B cell (primary cell): Measurements from ENCODE around the gene EIF4ENIF1. TPM values are rescaled to one million over a fixed set of nuclear protein-coding genes. Genes with fewer than 3 reads are reported as not detected.

Experiments
- ATAC-seq: fragments of 200-7000 bp; cut with Tn5 transposase; one replicate; pipeline ENCODE4 v1.10.0; 2021; ENCODE audit warnings: low read depth, mild to moderate bottlenecking, moderate number of reproducible peaks, moderate library complexity
- CTCF ChIA-PET: fragments of 350-600 bp; sonication (Branson Sonifier 250); formaldehyde crosslinking; loops from one replicate; lab custom pipeline; 2021; ENCODE audit warnings: antibody characterized with exemption, inconsistent platforms; lab: Charles Lee
- POLR2A ChIA-PET: fragments of 350-600 bp; sonication (Branson Sonifier 250); formaldehyde crosslinking; loops from one replicate; lab custom pipeline; 2021; ENCODE audit warnings: antibody characterized with exemption; lab: Charles Lee
- DNase-seq: peaks from one replicate; pipeline ENCODE4 v3.0.0; 2013
- H2AFZ ChIP-seq: 2 replicates; pipeline ENCODE4 v1.6.1; 2012; ENCODE audit warnings: mild to moderate bottlenecking, low read depth, low read length; ENCODE audit not compliant: insufficient read depth, poor library complexity, severe bottlenecking
- H3K27ac ChIP-seq, 2 donors: 1 replicate in 1 of 2; 2 replicates in 1 of 2; pipeline ENCODE4 v1.5.1; 2012 to 2013; ENCODE audit warnings: low read length in 2 of 2, mild to moderate bottlenecking in 2 of 2, moderate library complexity in 1 of 2
- H3K27me3 ChIP-seq, 4 experiments: fragments of 200-600 bp in 1 of 4; sonication (generic) in 1 of 4; replicated peaks in 1 of 4; 1 replicate in 2 of 4; 2 replicates in 2 of 4; pipeline versions ENCODE4 v1.6.1 to v1.7.0; 2013 to 2016; ENCODE audit warnings: low read length in 3 of 4, mild to moderate bottlenecking in 2 of 4, mixed read lengths in 1 of 4, moderate library complexity in 1 of 4; ENCODE audit not compliant: insufficient read depth in 4 of 4, control insufficient read depth in 3 of 4; ENCODE audit errors: control extremely low read depth in 1 of 4
- H3K36me3 ChIP-seq, 2 experiments: replicated peaks in 1 of 2; 1 replicate in 1 of 2; 2 replicates in 1 of 2; pipeline versions ENCODE4 v1.6.1 to v1.7.1; 2013; ENCODE audit warnings: low read length in 1 of 2; ENCODE audit not compliant: insufficient read depth in 2 of 2, control insufficient read depth in 1 of 2; ENCODE audit errors: control extremely low read depth in 1 of 2, extremely low read depth in 1 of 2
- H3K4me1 ChIP-seq, 2 donors: fragments of 200-600 bp in 1 of 2; sonication (generic) in 1 of 2; 1 replicate in 1 of 2; 2 replicates in 1 of 2; pipeline versions ENCODE4 v1.5.1 to v1.6.1; 2013 to 2017; ENCODE audit warnings: low read length in 2 of 2; ENCODE audit not compliant: control insufficient read depth in 2 of 2, insufficient read depth in 2 of 2
- H3K4me2 ChIP-seq: replicated peaks from 2 replicates; pipeline ENCODE3; 2012; ENCODE audit warnings: mild to moderate bottlenecking, low read depth, low read length; ENCODE audit not compliant: poor library complexity, severe bottlenecking
- H3K4me3 ChIP-seq, 5 experiments: fragments of 200-600 bp in 1 of 5; sonication (generic) in 1 of 5; 1 replicate in 3 of 5; 2 replicates in 2 of 5; pipeline versions ENCODE4 v1.5.1 to v1.7.0; 2011 to 2016; ENCODE audit warnings: low read length in 4 of 5, mild to moderate bottlenecking in 4 of 5, low read depth in 2 of 5, control low read depth in 1 of 5, moderate library complexity in 1 of 5; ENCODE audit not compliant: insufficient read depth in 1 of 5; ENCODE audit errors: control extremely low read depth in 1 of 5, extremely low read depth in 1 of 5
- H3K79me2 ChIP-seq: fragments of 200-600 bp; sonication (generic); one replicate; pipeline ENCODE4 v1.6.0; 2016; ENCODE audit warnings: low read length; ENCODE audit not compliant: control insufficient read depth, insufficient read depth
- H3K9ac ChIP-seq: fragments of 200-600 bp; sonication (generic); 2 replicates; pipeline ENCODE4 v1.6.1; 2017; ENCODE audit warnings: mild to moderate bottlenecking, low read length, moderate library complexity
- H3K9me3 ChIP-seq, 3 donors: one replicate each; pipeline versions ENCODE4 v1.6.1 to v1.7.1; 2013; ENCODE audit warnings: low read length in 2 of 3; ENCODE audit not compliant: control insufficient read depth in 2 of 3, insufficient read depth in 1 of 3; ENCODE audit errors: control extremely low read depth in 1 of 3
- H4K20me1 ChIP-seq: 2 replicates; pipeline ENCODE4 v1.6.0; 2012; ENCODE audit warnings: mild to moderate bottlenecking, low read length; ENCODE audit not compliant: insufficient read depth, control insufficient read depth, poor library complexity, severe bottlenecking
- H3K27ac Mint-ChIP-seq: one replicate; pipeline ENCODE4 v1.8.0; 2021; ENCODE audit warnings: mixed read lengths
- H3K27me3 Mint-ChIP-seq: one replicate; pipeline ENCODE4 v1.8.0; 2021; ENCODE audit warnings: mixed read lengths
- H3K4me1 Mint-ChIP-seq: one replicate; pipeline ENCODE4 v1.8.0; 2021; ENCODE audit warnings: mixed read lengths
- H3K4me3 Mint-ChIP-seq: one replicate; pipeline ENCODE4 v1.8.0; 2021; ENCODE audit warnings: mixed read lengths
- H3K9me3 Mint-ChIP-seq: one replicate; pipeline ENCODE4 v1.8.0; 2022; ENCODE audit warnings: mixed read lengths; ENCODE audit not compliant: insufficient read depth
- EZH2 ChIP-seq: IDR thresholded peaks from 2 replicates; pipeline ENCODE4 v1.6.1; 2012; ENCODE audit warnings: borderline replicate concordance, low read depth, mild to moderate bottlenecking, moderate library complexity, low read length; ENCODE audit not compliant: insufficient read depth, poor library complexity, severe bottlenecking
- WGBS: methylation state at CpG from one replicate; pipeline ENCODE4 v1.1.5; 2013; ENCODE audit warnings: missing lambda C conversion rate; ENCODE audit not compliant: insufficient coverage; 5-methylcytosine and 5-hydroxymethylcytosine counted together
- intact Hi-C: fragments of 100-400 bp; cut with micrococcal nuclease; formaldehyde crosslinking; loops from one replicate; pipeline ENCODE4 v1.10.0; 2022
- polyA plus RNA-seq: library from polyadenylated mRNA; depleted of rRNA; stranded (reverse); fragments of >200 nt; gene quantifications from 2 replicates; pipeline ENCODE4 v1.2.3, GENCODE V29; 2012
- total RNA-seq, 2 donors: library from RNA; stranded (reverse); fragments of 120-200 nt in 1 of 2; gene quantifications; 1 replicate in 1 of 2; 2 replicates in 1 of 2; pipeline versions ENCODE4 v1.2.3 to v1.2.4, GENCODE V29; 2013 to 2022
- TF ChIP-seq, protein P1 (sequence below): fragments of 200-600 bp; IDR thresholded peaks from one replicate; pipeline ENCODE4 v1.8.0; 2022; ENCODE audit warnings: antibody characterized with exemption, mild to moderate bottlenecking

Gene EIF4ENIF1
- total and polyA plus RNA-seq, 2 donors (not counting 1 experiment from before 2014, with no cell fraction given): 29.4 to 58.3 TPM

DNA sequence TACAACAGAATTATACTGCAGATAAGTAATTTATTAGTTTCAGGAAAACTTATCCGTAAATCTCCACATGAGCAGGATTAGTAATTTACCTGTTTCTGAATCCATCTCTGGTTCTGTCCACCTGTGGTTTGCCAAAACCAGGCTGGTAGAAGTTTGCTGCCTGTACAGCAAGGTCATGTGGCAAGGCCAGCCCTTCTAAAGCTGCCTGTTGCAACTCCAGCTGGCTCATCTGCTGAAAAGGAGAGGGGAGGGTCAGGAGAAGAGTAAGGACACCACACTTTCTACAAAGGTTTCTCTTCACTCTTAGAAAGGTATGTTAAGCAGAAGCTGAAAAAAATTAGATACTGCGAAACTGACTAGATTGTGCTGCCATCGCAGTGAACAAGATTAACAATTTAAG lies 42.3 kb downstream of the EIF4ENIF1 start:
- peaks cover 4 to 58% of the 10 kb centered on the region in 2 experiments for H3K36me3 ChIP-seq
- H3K27me3 ChIP-seq: no peaks in the 10 kb centered on the region
- intact Hi-C loops: no loop called here
- Mint-ChIP-seq H3K27ac (no peak overlapping the region), H3K27me3 (no peaks in the 10 kb centered on the region), H3K9me3 (no peaks in the 10 kb centered on the region), H3K4me1 (peaks cover 18% of the 10 kb centered on the region), H3K4me3 (no peak overlapping the region)
- no peak for TF ChIP-seq EZH2
- TF ChIP-seq, protein P1, sequence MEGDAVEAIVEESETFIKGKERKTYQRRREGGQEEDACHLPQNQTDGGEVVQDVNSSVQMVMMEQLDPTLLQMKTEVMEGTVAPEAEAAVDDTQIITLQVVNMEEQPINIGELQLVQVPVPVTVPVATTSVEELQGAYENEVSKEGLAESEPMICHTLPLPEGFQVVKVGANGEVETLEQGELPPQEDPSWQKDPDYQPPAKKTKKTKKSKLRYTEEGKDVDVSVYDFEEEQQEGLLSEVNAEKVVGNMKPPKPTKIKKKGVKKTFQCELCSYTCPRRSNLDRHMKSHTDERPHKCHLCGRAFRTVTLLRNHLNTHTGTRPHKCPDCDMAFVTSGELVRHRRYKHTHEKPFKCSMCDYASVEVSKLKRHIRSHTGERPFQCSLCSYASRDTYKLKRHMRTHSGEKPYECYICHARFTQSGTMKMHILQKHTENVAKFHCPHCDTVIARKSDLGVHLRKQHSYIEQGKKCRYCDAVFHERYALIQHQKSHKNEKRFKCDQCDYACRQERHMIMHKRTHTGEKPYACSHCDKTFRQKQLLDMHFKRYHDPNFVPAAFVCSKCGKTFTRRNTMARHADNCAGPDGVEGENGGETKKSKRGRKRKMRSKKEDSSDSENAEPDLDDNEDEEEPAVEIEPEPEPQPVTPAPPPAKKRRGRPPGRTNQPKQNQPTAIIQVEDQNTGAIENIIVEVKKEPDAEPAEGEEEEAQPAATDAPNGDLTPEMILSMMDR: no peak
- H3K4me1 ChIP-seq: peaks cover 8 to 11% of the 10 kb centered on the region in 2 donors
- H3K27ac ChIP-seq: no peak overlapping the region
- DNase-seq (no peak), ATAC-seq (no peak)
- H3K4me3 ChIP-seq: no peak overlapping the region
- ChIA-PET POLR2A (no interaction called here), CTCF (interaction anchor here (1.1 to 1.5 kb wide), 5 partner anchors 9 to 501 kb away, joined by 3 to 4 read pairs (median 3); no protein-coding TSS in a partner anchor)
- H3K4me2 ChIP-seq: no peak overlapping the region
- H4K20me1 ChIP-seq: no peaks in the 10 kb centered on the region
- no peaks in the 10 kb centered on the region for H3K9me3 ChIP-seq
- H3K79me2 ChIP-seq: no peaks in the 10 kb centered on the region
- no peak overlapping the region for H2AFZ ChIP-seq
- no peak overlapping the region for H3K9ac ChIP-seq
- no CpG with 5 or more reads among the region's 3 CpGs for WGBS

- no peaks in the 10 kb centered on the region for H3K27me3 Mint-ChIP-seq
- no peak overlapping the region for H3K27ac Mint-ChIP-seq
- Histone ChIP-seq H4K20me1 (no peaks in the 10 kb centered on the region), H2AFZ (no peak overlapping the region), H3K9ac (no peak overlapping the region), H3K4me2 (no peak overlapping the region), H3K36me3 (peaks cover 1 to 63% of the 10 kb centered on the region in 2 experiments), H3K27ac (no peak overlapping the region), H3K9me3 (no peaks in the 10 kb centered on the region), H3K4me3 (no peak overlapping the region), H3K27me3 (no peaks in the 10 kb centered on the region), H3K4me1 (peaks cover 8 to 11% of the 10 kb centered on the region in 2 donors), H3K79me2 (no peaks in the 10 kb centered on the region)
- CTCF ChIA-PET: interaction anchor here (1.1 to 1.5 kb wide), 5 partner anchors 10 to 502 kb away, joined by 3 to 4 read pairs (median 3); no protein-coding TSS in a partner anchor
- DNase-seq: no peak
- WGBS: no CpG with 5 or more reads among the region's 2 CpGs
- no peaks in the 10 kb centered on the region for H3K9me3 Mint-ChIP-seq
- ATAC-seq: no peak
- POLR2A ChIA-PET: no interaction called here
- no peak overlapping the region for H3K4me3 Mint-ChIP-seq
- intact Hi-C loops: no loop called here
- peaks cover 16% of the 10 kb centered on the region for H3K4me1 Mint-ChIP-seq
- TF ChIP-seq, protein P1: no peak
- TF ChIP-seq EZH2: no peak
Measured at GRCh38 chr22:31446767-31447166, 42.9 kb downstream of the EIF4ENIF1 start.
